ENCODE data around the gene KLHDC8B.

Gene KLHDC8B

DNA sequence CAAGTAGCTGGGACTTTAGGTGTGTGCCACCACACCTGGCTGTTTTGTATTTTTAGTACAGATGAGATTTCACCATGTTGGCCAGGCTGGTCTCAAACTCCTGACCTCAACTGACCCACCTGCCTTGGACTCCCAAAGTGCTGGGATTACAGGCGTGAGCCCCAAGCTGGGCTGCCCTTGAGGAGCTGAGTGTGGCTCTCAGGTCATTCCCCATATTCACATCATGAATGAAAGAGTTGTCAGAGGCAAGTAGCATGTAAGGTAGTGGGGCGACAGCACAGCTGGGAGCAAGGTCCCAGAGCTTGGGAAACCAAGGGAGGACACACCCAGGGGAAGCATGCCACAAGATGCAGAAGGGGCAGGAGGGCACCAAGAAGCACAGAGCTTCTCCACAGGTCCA is 10.2 kb upstream of the KLHDC8B start:
- DNase-seq: no peak

- no peak for DNase-seq
These were observed 9.4 kb upstream of the KLHDC8B start for GRCh38 chr3:49161808-49162530.

DNA sequence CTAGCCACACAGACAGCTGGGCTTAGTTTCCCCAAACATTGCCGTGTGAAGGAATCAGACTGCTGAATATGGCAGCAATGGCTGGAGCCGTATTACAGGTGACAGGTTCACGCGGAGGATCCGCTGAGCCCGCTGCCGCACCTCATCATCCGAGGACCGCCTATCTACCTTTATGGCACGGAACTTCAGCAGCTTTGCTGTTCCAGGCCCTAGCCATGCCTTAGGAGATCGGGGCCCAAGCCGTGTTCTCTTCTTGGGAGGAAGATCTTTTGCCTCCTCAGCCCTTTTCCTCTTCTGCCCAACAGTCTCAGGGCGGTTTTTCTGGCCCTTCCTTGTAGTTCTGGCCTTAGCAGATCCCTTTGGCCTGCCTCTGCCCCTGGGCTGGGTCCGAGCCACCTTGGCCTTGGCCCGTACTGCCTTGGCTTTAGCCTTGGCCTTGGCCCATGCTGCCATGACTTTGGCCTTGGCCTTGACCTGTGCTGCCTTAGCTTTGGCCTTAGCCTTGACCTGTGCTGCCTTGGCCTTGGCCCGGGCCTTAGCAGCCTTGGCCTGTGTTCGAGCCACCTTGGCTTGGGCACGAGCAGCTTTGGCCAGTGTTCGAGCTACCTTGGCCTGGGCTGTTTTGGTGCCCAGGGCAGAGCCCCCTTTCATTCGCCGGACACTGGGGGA is 8.5 kb upstream of the KLHDC8B start:
- DNase-seq: no peak

- DNase-seq: no peak
These were observed 7.8 kb upstream of the KLHDC8B start for GRCh38 chr3:49163609-49164008.

- DNase-seq: no peak
These were observed 6.2 kb upstream of the KLHDC8B start for GRCh38 chr3:49164983-49165720.

GRCh38 chr3:49165771-49166751 is 5.3 kb upstream of the KLHDC8B start, which contains the start of gene CCDC71:
TSS of gene CCDC71 (minus strand) at chr3:49166331. CDS start at chr3:49164208, 2,123 bp downstream.
- peak; percentile 81 for DNase-seq

GRCh38 chr3:49166752-49167556 is 4.4 kb upstream of the KLHDC8B start:
- DNase-seq: no peak

DNA sequence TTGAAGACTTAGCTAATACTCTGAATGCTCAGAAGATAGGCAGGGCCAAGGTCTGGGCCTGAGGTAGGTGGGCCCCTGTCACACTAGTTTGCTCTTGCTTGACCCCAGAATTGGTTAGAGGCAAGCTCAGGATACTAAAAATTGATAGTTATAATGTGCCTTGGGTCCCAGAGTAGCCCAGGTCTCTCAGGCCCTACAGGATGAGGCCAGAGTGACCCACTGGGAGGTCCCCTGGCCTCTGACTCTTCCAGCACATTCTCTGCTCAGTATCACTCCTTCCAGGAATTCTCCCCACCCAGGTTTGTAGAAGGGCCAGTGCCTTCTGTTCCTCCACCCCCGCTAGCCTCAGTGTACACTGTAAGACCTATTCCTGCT is 667 bp upstream of the KLHDC8B start:
- no peak for DNase-seq

GRCh38 chr3:49171775-49172500 is 540 bp downstream of the KLHDC8B start:
- no peak for DNase-seq

DNA sequence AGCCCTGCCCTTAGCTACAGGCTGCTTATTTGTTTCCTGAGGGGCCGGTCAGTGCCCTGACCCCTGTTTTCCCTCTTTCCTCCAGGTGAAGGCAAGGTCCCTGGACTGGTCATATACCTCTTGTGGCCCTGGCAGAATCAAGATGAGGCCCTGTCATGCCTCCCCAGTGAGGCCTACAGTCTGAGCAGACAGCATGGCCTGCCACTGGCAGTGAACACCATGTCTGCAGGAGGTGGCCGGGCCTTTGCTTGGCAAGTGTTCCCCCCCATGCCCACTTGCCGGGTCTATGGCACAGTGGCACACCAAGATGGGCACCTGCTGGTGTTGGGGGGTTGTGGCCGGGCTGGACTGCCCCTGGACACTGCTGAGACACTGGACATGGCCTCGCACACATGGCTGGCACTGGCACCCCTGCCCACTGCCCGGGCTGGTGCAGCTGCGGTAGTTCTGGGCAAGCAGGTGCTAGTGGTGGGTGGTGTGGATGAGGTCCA is 1.2 kb downstream of the KLHDC8B start:
- DNase-seq: no peak

DNA sequence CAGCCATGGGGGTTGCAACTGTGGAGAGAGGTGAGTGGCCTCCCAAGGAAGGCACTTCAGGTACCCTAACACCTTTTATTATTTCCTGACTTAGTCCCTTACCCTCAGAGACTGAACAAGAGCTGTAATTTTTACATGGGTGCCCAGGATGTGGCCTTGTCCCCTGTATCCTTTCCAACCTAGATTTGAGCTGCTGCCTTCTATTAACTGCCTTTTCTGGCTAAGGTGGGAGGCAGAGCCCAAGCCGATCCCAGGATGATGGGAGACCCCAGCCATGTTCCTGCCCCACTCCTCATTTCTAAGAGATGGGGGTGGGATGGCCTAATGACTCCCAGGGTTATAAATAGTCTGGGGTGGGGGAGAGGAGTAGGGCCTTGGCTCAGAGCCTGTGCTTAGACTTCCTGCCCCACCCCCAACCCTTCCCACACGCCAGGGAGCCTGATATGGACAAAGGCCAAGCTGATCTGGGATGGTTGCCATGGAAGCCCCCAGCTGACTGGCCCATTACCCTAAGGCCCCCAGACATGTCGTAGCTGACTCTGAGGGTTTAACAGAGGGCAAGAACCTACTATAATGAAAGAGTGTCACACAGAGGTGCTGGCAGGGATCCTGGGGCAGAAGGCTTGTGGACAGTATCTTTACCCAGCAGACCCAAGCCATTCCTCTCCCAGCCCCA is 1.9 kb downstream of the KLHDC8B start:
- no peak for DNase-seq

GRCh38 chr3:49173792-49174170 is 2.4 kb downstream of the KLHDC8B start:
- no peak for DNase-seq

DNA sequence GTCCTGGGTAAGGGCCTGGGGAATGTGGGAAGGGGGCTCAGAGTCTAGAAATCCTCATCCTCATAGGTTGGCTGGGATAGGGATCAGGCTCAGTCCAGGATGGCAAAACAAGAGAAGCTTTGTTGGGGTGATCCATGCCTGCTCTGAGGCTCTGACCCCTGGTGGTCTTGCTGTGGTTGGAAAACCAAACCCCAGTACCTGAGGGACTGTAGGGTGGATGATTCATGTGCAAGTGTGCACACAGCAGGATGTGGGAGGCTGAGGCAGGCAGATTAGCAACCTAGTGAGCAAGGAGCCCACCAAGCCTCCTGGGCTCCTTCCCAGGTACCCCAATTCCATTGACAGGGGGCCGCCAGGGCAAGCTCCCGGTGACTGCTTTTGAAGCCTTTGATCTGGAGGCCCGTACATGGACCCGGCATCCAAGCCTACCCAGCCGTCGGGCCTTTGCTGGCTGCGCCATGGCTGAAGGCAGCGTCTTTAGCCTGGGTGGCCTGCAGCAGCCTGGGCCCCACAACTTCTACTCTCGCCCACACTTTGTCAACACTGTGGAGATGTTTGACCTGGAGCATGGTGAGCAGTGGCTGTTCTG is 3.1 kb downstream of the KLHDC8B start:
- DNase-seq: no peak

DNA sequence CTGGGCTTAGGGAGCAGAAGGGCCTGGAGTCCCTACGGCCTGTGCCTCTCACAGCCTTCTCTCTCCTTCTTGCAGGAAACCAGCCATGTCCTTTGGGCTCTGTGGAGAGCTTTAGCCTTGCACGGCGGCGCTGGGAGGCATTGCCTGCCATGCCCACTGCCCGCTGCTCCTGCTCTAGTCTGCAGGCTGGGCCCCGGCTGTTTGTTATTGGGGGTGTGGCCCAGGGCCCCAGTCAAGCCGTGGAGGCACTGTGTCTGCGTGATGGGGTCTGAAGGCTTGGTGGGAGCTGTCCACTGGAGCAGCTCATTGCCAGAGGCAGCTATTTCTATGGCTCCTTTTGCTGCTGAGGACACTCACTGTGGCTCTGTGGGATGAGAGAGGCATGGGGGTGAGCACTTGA is 4.1 kb downstream of the KLHDC8B start:
- no peak for DNase-seq

GRCh38 chr3:49177073-49177472 is 5.7 kb downstream of the KLHDC8B start:
- DNase-seq: no peak

DNA sequence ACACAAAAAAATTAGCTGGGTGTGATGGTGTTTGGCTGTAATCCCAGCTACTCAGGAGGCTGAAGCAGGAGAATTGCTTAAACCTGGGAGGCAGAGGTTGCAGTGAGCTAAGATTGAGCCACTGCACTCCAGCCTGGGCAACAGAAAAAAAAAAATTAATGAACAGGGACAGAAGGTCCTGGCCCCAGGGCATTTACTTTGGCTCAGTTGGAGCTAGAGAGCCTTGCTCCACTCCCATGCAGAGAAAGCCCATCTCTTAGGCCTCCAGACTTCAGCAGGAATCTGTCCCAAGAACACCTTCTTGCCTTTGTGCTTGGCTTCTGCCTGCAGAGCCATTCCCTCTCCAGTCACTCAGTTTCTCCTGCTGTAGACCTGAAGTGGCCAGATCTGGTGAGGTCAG is 8.7 kb downstream of the KLHDC8B start:
- DNase-seq: no peak

DNA sequence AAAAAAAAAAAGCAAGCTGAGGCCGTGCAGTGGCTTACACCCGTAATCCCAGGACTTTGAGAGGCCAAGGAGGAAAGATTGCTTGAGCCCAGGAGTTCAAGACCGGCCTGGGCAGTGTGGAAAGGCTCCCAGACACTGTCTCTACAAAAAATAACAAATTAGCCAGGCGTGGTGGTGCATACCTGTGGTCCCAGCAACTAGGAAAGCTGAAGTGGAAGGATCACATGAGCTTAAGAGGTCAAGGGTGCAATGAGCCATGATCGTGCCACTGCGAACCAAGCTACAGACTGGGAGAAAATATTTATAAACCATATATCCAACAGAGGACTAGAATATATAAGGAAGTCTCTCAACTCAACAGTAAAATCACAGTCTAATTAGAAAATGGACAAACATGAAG is 10.0 kb downstream of the KLHDC8B start:
- DNase-seq: no peak

- no peak for DNase-seq
These were observed 11.3 kb downstream of the KLHDC8B start for GRCh38 chr3:49182682-49183081.

DNA sequence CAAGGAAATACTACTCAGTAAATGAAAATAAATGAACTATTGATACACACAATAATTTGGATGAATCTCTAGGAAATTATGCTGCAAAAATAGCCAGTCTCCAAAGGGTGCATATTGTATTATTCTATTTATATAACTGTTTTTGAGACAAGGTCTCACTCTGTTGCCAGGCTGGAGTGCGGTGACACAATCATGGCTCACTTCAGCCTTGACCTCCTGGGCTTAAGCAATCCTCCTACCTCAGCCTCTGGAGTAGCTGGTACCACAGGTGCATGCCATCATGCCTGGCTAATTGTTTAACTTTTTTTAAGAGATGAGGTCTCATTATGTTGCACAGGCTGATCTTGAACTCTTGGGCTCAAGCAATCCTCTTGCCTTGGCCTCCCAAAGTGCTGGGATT is 12.5 kb downstream of the KLHDC8B start:
- DNase-seq: no peak

- no peak for DNase-seq
These were observed 20.3 kb downstream of the KLHDC8B start for GRCh38 chr3:49191741-49192140.
